ENCODE results near the gene SOX6. TPM values are rescaled to one million over a fixed set of nuclear protein-coding genes. Genes with fewer than 3 reads are reported as not detected.

SOX6 gene
- polyA plus RNA-seq, 1 of the 3 experiments (the other 2 are of a cell fraction): 0.03 TPM

GRCh38 chr11:16117989-16118756 is 238.2 kb downstream of the SOX6 start:
- POLR2A ChIA-PET: no interaction called here
- Histone ChIP-seq H3K36me3 (replicated peaks in 1 of 2; ENCODE audit: control insufficient read depth in 1 of 2, insufficient read depth in 2 of 2, low read length in 1 of 2) (no peaks in the 10 kb centered on the region), H3K27me3 (ENCODE audit: insufficient read depth) (no peaks in the 10 kb centered on the region), H3K9ac (no peak overlapping the region), H3F3A (replicated peaks; ENCODE audit: insufficient read depth) (no peaks in the 10 kb centered on the region), H3K9me2 (no peaks in the 10 kb centered on the region), H3K4me2 (no peak overlapping the region), H4K20me1 (ENCODE audit: insufficient read depth) (no peaks in the 10 kb centered on the region), H3K27ac (ENCODE audit: low read depth in 2 of 2, low read length in 1 of 2) (no peak overlapping the region), H3K9me3 (no peaks in the 10 kb centered on the region), H3K79me2 (ENCODE audit: insufficient read depth) (no peaks in the 10 kb centered on the region), H3K4me1 (ENCODE audit: control insufficient read depth in 1 of 2, insufficient read depth in 2 of 2, low read depth in 1 of 2, low read length in 1 of 2) (peaks cover 0 to 3% of the 10 kb centered on the region in 2 experiments; a peak in 1 of 4 replicates), H3K4me3 (ENCODE audit: low read depth in 2 of 2, low read length in 1 of 2) (no peak overlapping the region), H2AFZ (ENCODE audit: low read depth) (no peak overlapping the region)
- DNase-seq: no peak
- TF ChIP-seq GABPA (IDR thresholded peaks at IDR 0.05; ENCODE audit: low read depth): no peak
- no peak for TF ChIP-seq NFIC (IDR thresholded peaks at IDR 0.05; ENCODE audit: borderline replicate concordance)
- TF ChIP-seq ELF1 (IDR thresholded peaks at IDR 0.05): no peak
- TF ChIP-seq TEAD4 (IDR thresholded peaks at IDR 0.05; ENCODE audit: borderline replicate concordance, insufficient read depth): no peak
- no peak for TF ChIP-seq REST (IDR thresholded peaks at IDR 0.05; ENCODE audit: low read depth, low read length)
- no peak for TF ChIP-seq RXRA (IDR thresholded peaks at IDR 0.05; ENCODE audit: borderline replicate concordance, low read depth)
- TF ChIP-seq USF2 (IDR thresholded peaks at IDR 0.05; ENCODE audit: borderline replicate concordance, low read depth, low read length): no peak
- no peak for TF ChIP-seq RFX5 (IDR thresholded peaks at IDR 0.05; ENCODE audit: low read length)
- TF ChIP-seq, protein P1, sequence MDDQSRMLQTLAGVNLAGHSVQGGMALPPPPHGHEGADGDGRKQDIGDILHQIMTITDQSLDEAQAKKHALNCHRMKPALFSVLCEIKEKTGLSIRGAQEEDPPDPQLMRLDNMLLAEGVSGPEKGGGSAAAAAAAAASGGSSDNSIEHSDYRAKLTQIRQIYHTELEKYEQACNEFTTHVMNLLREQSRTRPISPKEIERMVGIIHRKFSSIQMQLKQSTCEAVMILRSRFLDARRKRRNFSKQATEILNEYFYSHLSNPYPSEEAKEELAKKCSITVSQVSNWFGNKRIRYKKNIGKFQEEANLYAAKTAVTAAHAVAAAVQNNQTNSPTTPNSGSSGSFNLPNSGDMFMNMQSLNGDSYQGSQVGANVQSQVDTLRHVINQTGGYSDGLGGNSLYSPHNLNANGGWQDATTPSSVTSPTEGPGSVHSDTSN (IDR thresholded peaks at IDR 0.05): no peak
- no peak for TF ChIP-seq NRF1 (IDR thresholded peaks at IDR 0.05; ENCODE audit: low read depth, low read length)
- no peak for TF ChIP-seq TAF1 (IDR thresholded peaks at IDR 0.05; ENCODE audit: borderline replicate concordance, low read depth, low read length)
- TF ChIP-seq MEF2A (IDR thresholded peaks at IDR 0.05; ENCODE audit: borderline replicate concordance, low read depth): no peak
- no peak for TF ChIP-seq TCF12 (IDR thresholded peaks at IDR 0.05)
- no peak for TF ChIP-seq RCOR1 (IDR thresholded peaks at IDR 0.05; ENCODE audit: low read length)
- no peak for TF ChIP-seq RAD21 (IDR thresholded peaks at IDR 0.05; ENCODE audit: low read length)
- no peak for TF ChIP-seq IRF3 (IDR thresholded peaks at IDR 0.05; ENCODE audit: low read depth, low read length)
- TF ChIP-seq, protein P2, sequence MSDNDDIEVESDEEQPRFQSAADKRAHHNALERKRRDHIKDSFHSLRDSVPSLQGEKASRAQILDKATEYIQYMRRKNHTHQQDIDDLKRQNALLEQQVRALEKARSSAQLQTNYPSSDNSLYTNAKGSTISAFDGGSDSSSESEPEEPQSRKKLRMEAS (IDR thresholded peaks at IDR 0.05; ENCODE audit: low read depth): no peak
- CTCF ChIA-PET: no interaction called here
- WGBS (ENCODE audit: low lambda C conversion rate): 51% methylated on average over 4 of the region's 4 CpGs

Data from SK-N-SH (cell line).